Measurements from ENCODE around the gene RASAL1.

RASAL1 gene

DNA sequence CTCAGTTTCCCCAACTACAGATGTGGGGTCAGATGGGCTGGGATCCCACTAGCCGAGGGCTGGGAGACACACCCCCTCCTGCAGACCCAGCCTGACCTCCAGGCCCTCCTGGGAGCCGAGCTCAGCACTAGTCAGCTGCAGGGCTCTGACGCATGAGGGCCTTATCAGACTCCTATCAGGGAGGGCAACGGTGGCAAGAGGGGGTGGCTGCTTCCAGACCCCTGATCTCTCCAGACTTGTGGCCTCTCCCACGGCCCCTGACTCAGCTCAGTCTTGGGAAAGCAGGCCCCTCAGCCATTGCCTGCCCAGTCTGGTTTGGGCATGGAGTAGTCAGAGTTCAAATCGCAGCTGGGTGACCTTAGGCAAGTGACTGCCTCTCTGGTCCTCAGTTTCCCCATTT lies 2.5 kb downstream of the RASAL1 start:
- no peak for DNase-seq (ENCODE audit: low spot score)
- H3K27ac ChIP-seq: no peak overlapping the region
- CTCF ChIA-PET: interaction anchor here (0.7 to 1.6 kb wide), 3 partner anchors 13 to 20 kb away, joined by 3 to 11 read pairs (median 7); no protein-coding TSS in a partner anchor
- POLR2A ChIA-PET (ENCODE audit: low non-redundant PET): no interaction called here
- TF ChIP-seq CTCF (conservative IDR thresholded peaks at IDR 0.05; ENCODE audit: low read depth): no peak

DNA sequence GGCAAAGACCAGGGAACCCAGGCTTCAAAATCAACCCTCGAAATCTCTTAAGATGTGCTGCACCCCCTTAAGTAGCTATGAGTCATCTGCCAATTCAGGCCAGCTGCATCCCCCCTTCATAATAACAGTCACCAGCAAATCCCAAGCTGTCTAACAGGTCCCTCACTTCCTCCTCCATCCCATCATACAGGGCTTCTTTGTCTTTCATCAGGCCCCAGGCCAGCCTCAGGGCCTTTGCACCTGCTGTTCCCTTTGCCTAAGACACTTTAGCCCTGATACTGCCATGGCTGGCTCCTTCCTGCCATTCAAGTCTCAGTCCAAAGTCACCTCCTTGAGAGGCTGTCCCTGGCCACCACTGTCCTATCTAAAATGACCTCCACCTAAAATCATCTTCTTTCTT lies 4.0 kb downstream of the RASAL1 start:
- ChIA-PET CTCF (interaction anchor here (0.6 kb wide), 1 partner anchor 25 kb away, joined by 3 read pairs; no protein-coding TSS in a partner anchor), POLR2A (ENCODE audit: low non-redundant PET) (no interaction called here)
- no peak overlapping the region for H3K27ac ChIP-seq
- TF ChIP-seq CTCF (conservative IDR thresholded peaks at IDR 0.05; ENCODE audit: low read depth): no peak
- DNase-seq (ENCODE audit: low spot score): no peak

DNA sequence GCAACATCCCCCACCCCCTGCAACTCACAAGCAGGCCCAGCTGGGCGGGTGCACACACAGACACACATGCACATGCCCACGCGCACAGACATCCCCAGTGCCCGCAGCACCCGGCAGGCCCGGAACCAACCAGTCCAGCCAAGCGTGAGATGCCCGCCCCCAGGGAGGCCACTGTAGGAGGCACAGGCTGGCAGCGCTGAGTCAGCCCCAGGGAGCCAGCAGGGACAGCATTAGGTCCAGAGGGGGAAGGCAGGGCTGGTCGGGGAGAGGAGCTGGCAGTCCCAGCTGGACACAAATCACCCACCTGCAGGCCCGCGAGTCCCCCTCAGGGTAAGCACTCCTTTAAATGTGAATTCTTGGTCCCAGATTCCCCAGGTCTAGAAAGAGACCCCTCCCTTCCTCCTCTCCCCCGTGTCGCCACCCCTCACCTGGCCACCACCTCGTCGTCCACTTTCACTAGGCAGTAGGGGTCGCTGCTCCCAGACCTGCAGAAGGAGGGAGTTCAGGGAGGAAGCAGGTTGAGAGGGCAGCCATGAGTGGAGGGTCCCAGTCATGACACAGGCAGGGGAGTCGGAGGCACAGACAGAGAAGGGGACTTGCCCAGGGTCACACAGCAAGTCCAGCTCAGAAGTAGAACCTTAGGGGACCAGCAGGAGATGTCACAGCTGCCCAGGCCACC lies 5.0 kb downstream of the RASAL1 start:
- no peak for DNase-seq (ENCODE audit: low spot score)
- POLR2A ChIA-PET (ENCODE audit: low non-redundant PET): no interaction called here
- CTCF ChIA-PET: interaction anchor here (0.6 kb wide), 1 partner anchor 24 kb away, joined by 3 read pairs; no protein-coding TSS in a partner anchor
- TF ChIP-seq CTCF (conservative IDR thresholded peaks at IDR 0.05; ENCODE audit: low read depth): no peak
- no peak overlapping the region for H3K27ac ChIP-seq

- CTCF ChIA-PET: no interaction called here
- H3K27ac ChIP-seq: no peak overlapping the region
- no peak for TF ChIP-seq CTCF (conservative IDR thresholded peaks at IDR 0.05; ENCODE audit: low read depth)
Measured at GRCh38 chr12:113129664-113130456, 5.7 kb downstream of the RASAL1 start.

DNA sequence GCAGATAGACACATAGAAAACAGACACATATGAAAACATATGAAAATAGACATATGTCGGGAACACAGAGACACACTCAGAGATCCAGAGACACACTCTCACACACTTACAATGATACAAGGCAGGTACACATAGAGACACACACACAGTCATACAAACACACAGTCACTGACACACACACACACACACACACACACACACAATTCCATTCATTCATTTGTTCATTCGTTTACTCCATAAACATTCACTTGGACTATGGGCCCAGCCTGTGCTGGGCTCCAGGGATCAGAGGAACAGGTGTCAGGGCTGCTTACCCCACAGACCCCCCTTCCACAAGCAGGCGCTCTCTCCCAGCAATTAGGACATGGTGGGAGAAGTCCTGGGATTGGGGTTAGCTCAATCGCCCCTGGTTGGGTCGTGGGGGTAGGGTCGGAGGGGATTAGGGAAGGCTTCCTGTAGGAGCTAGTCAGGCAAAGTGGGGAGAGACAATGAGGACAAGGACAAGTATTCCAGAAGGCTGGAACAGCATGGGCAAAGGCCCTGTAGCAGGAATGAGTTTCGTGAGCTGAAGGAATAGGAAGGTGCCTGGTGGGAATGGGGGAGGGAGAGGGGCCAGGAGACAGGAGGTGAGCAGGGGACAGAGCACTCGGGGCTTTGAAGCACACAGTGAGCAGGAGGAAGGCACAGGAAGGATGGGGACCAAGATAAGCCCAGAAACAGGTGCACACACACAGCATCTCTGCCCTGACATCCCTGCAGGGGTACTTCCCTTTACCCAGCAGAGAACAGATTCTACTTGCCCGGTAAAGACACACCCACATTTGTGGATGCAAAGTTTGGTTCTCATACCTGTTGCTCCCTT lies 6.5 kb downstream of the RASAL1 start:
- POLR2A ChIA-PET (ENCODE audit: low non-redundant PET): no interaction called here
- H3K27ac ChIP-seq: no peak overlapping the region
- no peak for TF ChIP-seq CTCF (conservative IDR thresholded peaks at IDR 0.05; ENCODE audit: low read depth)
- DNase-seq (ENCODE audit: low spot score): no peak
- CTCF ChIA-PET: no interaction called here

More at GRCh38 chr12:113129664-113130456, 5.7 kb downstream of the RASAL1 start:
- DNase-seq (ENCODE audit: low spot score): no peak
- POLR2A ChIA-PET (ENCODE audit: low non-redundant PET): no interaction called here

- ChIA-PET POLR2A (ENCODE audit: low non-redundant PET) (no interaction called here), CTCF (no interaction called here)
Measured at GRCh38 chr12:113127791-113128199, 7.8 kb downstream of the RASAL1 start.

More at GRCh38 chr12:113127791-113128199, 7.8 kb downstream of the RASAL1 start:
- DNase-seq (ENCODE audit: low spot score): no peak
- no peak for TF ChIP-seq CTCF (conservative IDR thresholded peaks at IDR 0.05; ENCODE audit: low read depth)
- H3K27ac ChIP-seq: no peak overlapping the region
